Fibroblast of villous mesenchyme (primary cell): ENCODE measurements around the gene PPP1R3D. TPM values are rescaled to one million over a fixed set of nuclear protein-coding genes. Genes with fewer than 3 reads are reported as not detected.
A peak's percentile ranks its signal among the peaks of the same experiment; 100 is the strongest.

Experiments used
- DNase-seq: peaks from one replicate; pipeline ENCODE4 v3.0.0-alpha.2; 2010; ENCODE audit warnings: low read depth
- H3K4me3 ChIP-seq: 2 replicates; pipeline ENCODE4 v1.5.1; 2011; ENCODE audit warnings: low read depth, mild to moderate bottlenecking, low read length
- CTCF ChIP-seq: IDR thresholded peaks from 2 replicates; pipeline ENCODE4 v1.5.1; 2012; ENCODE audit warnings: low read depth, mild to moderate bottlenecking, low read length; ENCODE audit not compliant: insufficient read depth
- total RNA-seq: library from RNA; depleted of rRNA; stranded (reverse); fragments of >200 nt; gene quantifications from 2 replicates; pipeline ENCODE4 v1.2.3, GENCODE V29; 2012

Gene PPP1R3D
- total RNA-seq, result 6.4 and 8.2 TPM in 2 replicates

- no peak for TF ChIP-seq CTCF
- peak within 1 kb of the TSS; percentile 84 for H3K4me3 ChIP-seq
- peak; percentile 98 for DNase-seq
These were observed at the start of gene PPP1R3D, which contains the start of gene FAM217B for GRCh38 chr20:59940129-59940955. TSS of gene PPP1R3D (minus strand) at chr20:59940305. CDS start at chr20:59939931, 374 bp downstream. TSS of gene FAM217B (plus strand) at chr20:59940389. CDS start at chr20:59943944, 3,555 bp downstream.

GRCh38 chr20:59988141-59988540 lies 48.0 kb upstream of the PPP1R3D start:
- TF ChIP-seq CTCF, result no peak
- DNase-seq, result no peak
- H3K4me3 ChIP-seq, result no peak overlapping the region

GRCh38 chr20:59987135-59987534 lies 47.0 kb upstream of the PPP1R3D start:
- no peak for TF ChIP-seq CTCF
- H3K4me3 ChIP-seq, result no peak overlapping the region
- no peak for DNase-seq

- no peak for DNase-seq
- TF ChIP-seq CTCF, result no peak
- H3K4me3 ChIP-seq, result no peak overlapping the region
These were observed 45.8 kb upstream of the PPP1R3D start for GRCh38 chr20:59985864-59986263.

- no peak overlapping the region for H3K4me3 ChIP-seq
- no peak for DNase-seq
- no peak for TF ChIP-seq CTCF
These were observed 45.1 kb upstream of the PPP1R3D start for GRCh38 chr20:59985164-59985563.

- no peak for TF ChIP-seq CTCF
- no peak overlapping the region for H3K4me3 ChIP-seq
- DNase-seq, result no peak
These were observed 44.4 kb upstream of the PPP1R3D start for GRCh38 chr20:59984541-59984940.
